Ishikawa (cell line): ENCODE measurements around the gene TSPAN6.

Source experiments
- CEBPB ChIP-seq: IDR thresholded peaks from 2 replicates; pipeline ENCODE4 v1.6.1; 2012
- CREB1 ChIP-seq: IDR thresholded peaks from 2 replicates; pipeline ENCODE4 v1.6.1; 2012; ENCODE audit warnings: low read depth
- EGR1 ChIP-seq: IDR thresholded peaks from 2 replicates; pipeline ENCODE4 v1.6.1; 2012
- EP300 ChIP-seq: IDR thresholded peaks from 2 replicates; pipeline ENCODE4 v1.6.1; 2012; ENCODE audit warnings: borderline replicate concordance
- FOXM1 ChIP-seq: IDR thresholded peaks from 2 replicates; pipeline ENCODE4 v1.6.1; 2012; ENCODE audit warnings: low read depth, borderline replicate concordance
- MAX ChIP-seq: IDR thresholded peaks from 2 replicates; pipeline ENCODE4 v1.6.1; 2012
- NFIC ChIP-seq: IDR thresholded peaks from 2 replicates; pipeline ENCODE4 v1.6.1; 2012
- RAD21 ChIP-seq: IDR thresholded peaks from 2 replicates; pipeline ENCODE4 v1.6.1; 2012; ENCODE audit warnings: low read depth
- REST ChIP-seq: IDR thresholded peaks from 2 replicates; pipeline ENCODE4 v1.6.1; 2012; ENCODE audit warnings: low read depth, mild to moderate bottlenecking
- TAF1 ChIP-seq: IDR thresholded peaks from 2 replicates; pipeline ENCODE4 v1.6.1; 2012; ENCODE audit warnings: low read depth, mild to moderate bottlenecking
- TCF12 ChIP-seq: IDR thresholded peaks from 2 replicates; pipeline ENCODE4 v1.6.1; 2012; ENCODE audit warnings: low read depth
- TEAD4 ChIP-seq: IDR thresholded peaks from 2 replicates; pipeline ENCODE4 v1.6.1; 2012
- USF1 ChIP-seq: IDR thresholded peaks from 2 replicates; pipeline ENCODE4 v1.6.1; 2012
- YY1 ChIP-seq: IDR thresholded peaks from 2 replicates; pipeline ENCODE4 v1.6.1; 2012; ENCODE audit warnings: low read depth
- ZBTB7A ChIP-seq: IDR thresholded peaks from 2 replicates; pipeline ENCODE4 v1.6.1; 2012; ENCODE audit warnings: low read depth

The TSPAN6 gene

GRCh38 chrX:100654261-100654660 is 17.7 kb upstream of the TSPAN6 start:
- TF ChIP-seq RAD21 (no peak), USF1 (peak; percentile 75)

GRCh38 chrX:100652266-100652665 is 15.7 kb upstream of the TSPAN6 start:
- TF ChIP-seq MAX (no peak), EP300 (no peak), TEAD4 (no peak), FOXM1 (no peak), USF1 (no peak), RAD21 (no peak), TCF12 (no peak)

- TF ChIP-seq ZBTB7A: no peak
Measured at GRCh38 chrX:100650841-100651240, 14.2 kb upstream of the TSPAN6 start.

- TF ChIP-seq REST (no peak), TCF12 (no peak), MAX (no peak)
Measured at GRCh38 chrX:100649550-100650356, 13.1 kb upstream of the TSPAN6 start.

- no peak for TF ChIP-seq YY1
- no peak for TF ChIP-seq TCF12
Measured at GRCh38 chrX:100648458-100649417, 12.1 kb upstream of the TSPAN6 start.

- no peak for TF ChIP-seq TAF1
- no peak for TF ChIP-seq USF1
- no peak for TF ChIP-seq EP300
- TF ChIP-seq TCF12: no peak
- no peak for TF ChIP-seq YY1
- TF ChIP-seq TEAD4: no peak
- TF ChIP-seq RAD21: no peak
- no peak for TF ChIP-seq CEBPB
- no peak for TF ChIP-seq FOXM1
- TF ChIP-seq CREB1: no peak
- TF ChIP-seq EGR1: no peak
Measured at GRCh38 chrX:100647739-100648138, 11.1 kb upstream of the TSPAN6 start.

- no peak for TF ChIP-seq TEAD4
- no peak for TF ChIP-seq ZBTB7A
- TF ChIP-seq EP300: no peak
- TF ChIP-seq TAF1: no peak
- TF ChIP-seq CREB1: no peak
- no peak for TF ChIP-seq REST
- TF ChIP-seq FOXM1: no peak
- no peak for TF ChIP-seq EGR1
- TF ChIP-seq CEBPB: no peak
- no peak for TF ChIP-seq USF1
- no peak for TF ChIP-seq TCF12
- TF ChIP-seq YY1: no peak
- no peak for TF ChIP-seq MAX
- no peak for TF ChIP-seq RAD21
- TF ChIP-seq NFIC: no peak
Measured at GRCh38 chrX:100647095-100647494, 10.5 kb upstream of the TSPAN6 start.
